HG03558 (cell line): Measurements from ENCODE around the gene WDR19.
A peak's percentile ranks its signal among the peaks of the same experiment; 100 is the strongest.
"Not testable (repeated sequence)": the region's sequence is repeated elsewhere in the genome, so short reads cannot be mapped to it uniquely, and the experiment has no call there.

Experiments used
- ATAC-seq: cut with Tn5 transposase; IDR thresholded peaks from one replicate; pipeline ENCODE4 v1.9.1; 2021; ENCODE audit warnings: moderate number of reproducible peaks; ENCODE audit not compliant: unreplicated experiment; ENCODE audit errors: extremely low read depth

Gene WDR19

DNA sequence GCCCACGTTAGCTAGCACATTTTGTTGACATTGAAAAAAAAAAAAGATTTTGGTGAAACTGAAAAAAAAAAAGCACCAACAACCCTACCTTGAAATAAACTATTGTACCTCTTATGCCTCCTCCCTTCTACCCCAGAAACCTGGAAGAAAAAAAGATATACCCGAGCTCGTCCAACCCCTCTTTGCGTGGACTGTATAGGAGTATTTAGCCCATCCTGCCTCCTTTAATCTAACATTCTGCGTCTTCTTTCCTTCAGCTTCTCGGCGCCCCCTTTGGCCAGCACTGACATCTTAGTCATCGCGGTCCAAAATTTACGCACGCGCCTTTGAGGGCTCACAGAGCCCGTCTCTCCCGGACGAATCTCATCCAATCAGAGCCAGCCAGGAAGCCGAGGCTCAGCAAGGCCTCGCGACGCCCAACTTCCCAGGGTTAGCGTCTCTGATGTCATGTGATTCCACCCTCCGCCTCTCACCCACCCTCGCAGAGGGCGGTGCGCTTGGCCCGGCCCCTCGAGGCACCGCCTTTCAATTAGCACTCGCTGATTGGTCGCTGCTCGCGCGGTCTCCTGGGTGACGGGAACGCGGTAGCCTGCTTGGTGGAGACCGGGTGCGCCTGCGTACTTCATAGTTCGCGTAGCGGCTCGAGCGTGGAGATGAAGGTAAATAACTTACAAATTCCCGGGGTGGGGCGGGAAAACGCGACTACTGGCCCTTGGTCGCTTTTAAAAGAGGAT lies at the start of gene WDR19:
Gene WDR19 (plus strand): TSS at position 625 of the 734 bp plus-strand sequence. CDS start 29 bp downstream, at position 654.
- ATAC-seq: peak; percentile 99

DNA sequence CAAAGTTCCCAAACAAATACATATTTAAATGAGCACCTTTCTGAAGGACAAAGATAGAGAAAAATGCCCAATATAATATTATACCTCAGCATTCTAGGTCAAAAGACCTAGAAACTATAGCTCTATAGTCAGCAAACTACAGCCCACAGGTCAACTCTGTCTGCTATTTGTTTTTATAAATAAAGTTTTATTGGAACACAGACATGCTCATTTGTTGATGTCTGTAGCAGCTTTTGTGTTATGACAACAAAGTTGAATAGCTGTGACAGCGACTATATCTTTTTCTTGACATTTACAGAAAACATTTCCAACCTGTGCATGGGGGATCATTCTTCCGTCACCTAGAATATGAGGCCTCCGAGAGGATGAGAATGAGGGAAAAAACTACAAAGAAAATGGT lies 48.7 kb upstream of the WDR19 start:
- ATAC-seq: no peak

DNA sequence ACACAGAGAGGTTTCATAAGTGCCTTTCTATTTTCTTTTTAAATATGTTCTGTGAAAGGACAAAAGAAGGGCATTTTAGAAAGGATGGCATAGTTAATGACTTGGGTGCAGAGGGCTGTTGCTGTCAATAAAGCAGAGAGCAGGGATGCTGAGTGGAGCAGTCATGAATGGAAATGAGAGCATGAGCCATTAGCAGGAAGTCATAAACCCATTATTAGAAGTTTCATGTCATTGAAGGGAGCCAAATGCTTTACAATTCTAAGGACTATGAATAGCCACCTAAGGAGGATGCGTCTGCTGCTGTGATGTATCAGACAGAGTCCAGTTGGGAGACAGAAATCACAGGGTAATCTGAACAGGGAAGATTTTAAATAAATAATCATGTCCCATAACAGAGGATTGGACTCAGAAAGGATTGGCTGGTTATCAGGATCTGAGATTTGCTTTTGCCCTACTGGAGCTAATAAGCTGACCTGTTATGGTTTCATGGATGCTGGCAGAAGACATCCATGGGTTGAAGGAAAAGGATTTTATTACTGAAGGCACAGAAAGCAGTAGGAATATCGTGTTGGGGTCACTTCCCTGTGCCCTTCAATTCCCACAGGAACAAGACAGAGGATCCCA lies 47.5 kb upstream of the WDR19 start:
- no peak for ATAC-seq

DNA sequence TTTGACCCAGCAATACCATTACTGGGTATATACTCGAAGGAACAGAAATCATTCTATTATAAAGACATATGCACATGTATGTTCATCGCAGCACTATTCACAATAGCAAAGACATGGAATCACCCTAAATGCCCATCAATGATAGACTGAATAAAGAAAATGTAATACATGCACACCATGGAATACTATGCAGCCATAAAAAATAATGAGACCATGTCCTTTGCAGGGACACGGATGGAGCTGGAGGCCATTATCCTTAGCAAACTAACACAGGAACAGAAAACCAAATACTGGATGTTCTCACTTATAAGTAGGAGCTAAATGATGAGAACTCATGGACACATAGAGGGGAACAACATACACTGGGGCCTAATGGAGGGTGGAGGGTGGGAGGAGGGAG lies 44.1 kb upstream of the WDR19 start:
- not testable (repeated sequence) for ATAC-seq

DNA sequence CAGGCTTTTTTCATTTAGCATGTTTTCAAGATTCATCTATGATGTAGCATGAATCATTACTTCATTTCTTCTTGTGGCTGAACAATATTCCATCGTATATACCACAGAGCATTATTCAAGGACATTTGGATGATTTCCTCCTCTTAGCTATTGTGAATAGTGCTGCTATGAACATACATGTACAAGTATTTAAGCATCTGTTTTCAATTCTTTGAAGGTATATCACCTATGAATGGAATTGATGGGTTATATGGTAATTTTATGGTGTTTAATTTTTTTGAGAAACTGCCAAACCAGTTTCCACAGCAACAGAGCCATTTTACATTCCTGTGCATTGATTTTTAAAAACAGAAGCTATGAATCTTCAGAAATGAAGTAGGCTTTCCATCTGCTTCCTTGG lies 36.1 kb upstream of the WDR19 start:
- no peak for ATAC-seq

DNA sequence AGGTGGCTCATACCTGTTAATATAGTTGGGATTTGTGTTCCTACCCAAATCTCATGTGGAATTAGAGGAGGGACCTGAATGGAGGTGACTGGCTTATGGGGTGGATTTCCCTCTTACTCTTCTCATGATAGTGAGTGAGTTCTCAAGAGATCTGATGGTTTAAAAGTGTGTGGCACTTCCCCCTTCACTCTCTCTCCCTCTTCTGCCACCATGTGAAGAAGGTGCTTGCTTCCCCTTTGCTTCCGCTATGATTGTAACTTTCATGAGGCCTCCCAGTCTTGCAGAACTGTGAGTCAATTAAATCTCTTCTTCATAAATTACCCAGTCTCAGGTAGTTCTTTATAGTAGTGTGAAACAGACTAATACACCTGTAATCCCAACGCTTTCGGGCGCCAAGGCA lies 28.3 kb upstream of the WDR19 start:
- ATAC-seq: no peak

DNA sequence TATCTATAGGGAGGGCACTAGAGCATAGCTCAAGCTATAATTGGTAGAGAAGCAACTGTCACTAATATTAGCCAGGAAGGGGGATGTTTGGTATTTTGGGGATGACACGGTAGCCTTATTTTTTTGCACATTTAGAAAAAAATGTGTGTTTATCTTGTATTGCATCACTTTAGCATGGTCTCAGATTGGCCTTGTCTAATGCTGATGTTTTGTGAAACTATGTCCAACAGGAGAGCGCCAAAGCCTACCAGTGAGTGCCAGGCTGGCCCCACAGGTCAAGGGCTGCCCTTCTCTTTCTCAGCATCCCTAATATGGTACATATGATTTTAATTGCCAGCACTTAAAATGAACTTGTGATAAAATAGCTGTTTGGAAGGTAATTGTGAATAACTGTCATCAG lies 24.8 kb upstream of the WDR19 start:
- ATAC-seq: no peak

DNA sequence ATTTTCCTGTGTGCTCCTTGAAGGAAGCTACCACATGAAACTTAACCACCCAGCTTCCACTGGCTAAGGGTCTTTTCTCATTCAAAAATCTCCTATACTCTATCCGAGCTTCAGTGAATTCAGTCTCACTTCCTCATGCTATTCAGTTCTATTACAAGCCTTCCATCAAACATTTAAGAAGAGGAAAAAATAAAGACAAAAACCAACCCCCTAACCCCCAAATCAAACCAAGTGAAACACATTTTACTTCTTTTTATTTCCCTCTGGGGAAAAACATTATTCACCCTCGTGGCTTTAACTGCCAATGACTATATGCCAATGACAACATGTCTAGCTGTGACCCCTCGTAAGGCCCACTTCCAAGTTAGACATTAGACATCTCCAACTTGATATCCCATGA lies 16.2 kb upstream of the WDR19 start:
- no peak for ATAC-seq

DNA sequence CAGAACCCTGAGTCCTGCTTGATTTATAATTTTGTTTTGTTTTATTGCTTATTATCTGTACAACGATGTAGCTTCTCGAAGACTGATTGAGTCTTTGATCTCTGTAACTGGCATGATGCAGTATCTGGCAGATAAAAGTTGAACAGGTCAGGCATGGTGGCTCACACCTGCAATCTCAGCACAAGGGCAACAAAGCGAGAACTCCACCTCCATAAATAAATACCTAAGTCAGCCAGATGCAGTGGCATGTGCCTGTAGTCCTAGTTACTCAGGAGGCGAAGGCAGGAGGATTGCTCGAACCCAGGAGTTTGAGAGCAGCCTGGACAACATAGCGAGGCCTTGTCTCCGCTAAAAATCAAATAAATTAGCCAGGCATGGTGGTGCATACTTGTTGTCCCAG lies 15.7 kb upstream of the WDR19 start:
- no peak for ATAC-seq

DNA sequence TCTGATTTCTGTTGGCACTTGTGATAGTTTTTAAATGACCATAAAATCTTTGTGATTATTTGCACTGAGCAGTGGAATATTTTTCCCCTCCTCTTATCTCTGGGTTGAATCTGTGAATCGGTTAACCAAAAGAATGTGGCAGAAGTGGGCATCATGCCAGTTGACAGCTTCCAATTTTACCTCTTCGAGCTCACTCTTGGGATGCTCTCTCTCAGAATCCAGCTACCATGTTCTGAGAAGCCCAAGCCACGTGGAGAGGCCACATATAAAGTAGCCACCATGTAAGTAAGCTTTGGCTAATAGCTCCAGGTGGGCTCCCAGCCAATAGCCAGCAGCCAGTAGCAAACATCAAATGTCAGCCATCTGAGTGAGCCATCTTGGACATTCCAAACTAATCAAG lies 12.9 kb upstream of the WDR19 start:
- ATAC-seq: no peak

DNA sequence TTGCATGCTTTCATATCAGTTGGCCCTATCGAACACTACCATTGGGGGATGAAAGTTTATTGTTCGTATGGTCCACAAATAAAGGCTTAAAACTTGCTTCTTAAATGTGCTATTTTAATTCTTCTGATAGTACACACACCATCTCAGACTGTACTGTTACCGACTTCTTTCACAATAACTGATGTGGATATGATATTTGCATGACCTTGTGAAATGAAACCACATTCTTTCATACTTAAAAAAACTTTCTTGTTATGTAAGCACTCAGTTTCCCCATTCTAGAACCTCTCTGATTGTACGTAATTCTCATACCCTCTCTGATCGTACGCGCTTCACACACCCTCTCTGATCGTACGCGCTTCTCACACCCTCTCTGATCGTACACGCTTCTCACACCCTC lies 12.0 kb upstream of the WDR19 start:
- ATAC-seq: no peak

DNA sequence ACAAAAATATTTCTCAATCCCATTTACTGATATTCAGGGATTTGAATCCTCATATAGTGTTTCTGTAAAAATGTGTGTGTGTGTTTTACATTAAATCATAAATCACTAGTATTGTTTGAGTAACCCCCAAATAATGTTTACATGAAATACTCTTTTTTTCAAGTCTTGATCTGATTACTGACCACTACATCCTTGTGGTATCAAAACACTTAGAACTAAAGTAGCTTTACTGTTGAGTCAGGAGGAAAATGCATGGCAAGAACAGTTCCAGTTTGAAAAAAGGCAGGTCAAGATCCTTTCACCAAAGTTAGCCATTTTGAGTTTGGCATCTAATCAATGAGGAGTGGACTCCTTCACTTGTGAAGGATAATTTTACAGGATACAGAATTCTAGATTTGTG lies 3.6 kb upstream of the WDR19 start:
- ATAC-seq: no peak

DNA sequence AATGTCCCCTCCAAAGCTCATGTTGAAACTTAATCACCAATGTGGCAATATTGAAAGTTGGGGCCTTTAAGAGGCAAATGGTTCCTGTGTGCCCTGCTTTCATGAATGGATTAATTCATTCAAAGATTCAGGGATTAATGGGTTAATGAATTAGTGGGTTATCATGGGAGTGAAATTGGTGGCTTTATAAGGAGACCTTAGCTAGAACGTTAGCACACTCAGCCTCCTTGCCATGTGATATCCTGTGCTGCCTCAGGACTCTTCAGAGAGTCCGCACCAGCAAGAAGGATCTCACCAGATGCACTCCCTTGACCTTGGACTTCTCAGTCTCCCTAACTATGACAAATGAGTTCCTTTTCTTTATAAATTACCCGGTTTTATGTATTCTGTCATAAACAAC lies 2.6 kb upstream of the WDR19 start:
- ATAC-seq: no peak

DNA sequence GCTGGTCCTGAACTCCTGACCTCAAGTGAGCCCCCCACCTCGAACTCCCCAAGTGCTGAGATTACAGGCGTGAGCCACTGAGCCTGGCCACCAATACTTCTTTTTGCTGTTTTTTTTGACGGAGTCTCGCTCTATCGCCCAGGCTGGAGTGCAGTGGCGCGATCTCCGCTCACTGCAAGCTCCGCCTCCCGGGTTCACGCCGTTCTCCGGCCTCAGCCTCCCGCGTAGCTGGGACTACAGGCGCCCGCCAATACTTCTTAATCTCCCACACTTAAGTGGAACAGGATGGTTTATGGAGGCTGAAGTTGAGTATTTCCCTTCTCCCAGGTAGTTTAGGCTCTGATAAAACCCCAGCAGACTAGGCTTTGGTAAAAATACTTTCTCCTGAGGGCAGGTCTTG lies 1.7 kb upstream of the WDR19 start:
- ATAC-seq: not testable (repeated sequence)

DNA sequence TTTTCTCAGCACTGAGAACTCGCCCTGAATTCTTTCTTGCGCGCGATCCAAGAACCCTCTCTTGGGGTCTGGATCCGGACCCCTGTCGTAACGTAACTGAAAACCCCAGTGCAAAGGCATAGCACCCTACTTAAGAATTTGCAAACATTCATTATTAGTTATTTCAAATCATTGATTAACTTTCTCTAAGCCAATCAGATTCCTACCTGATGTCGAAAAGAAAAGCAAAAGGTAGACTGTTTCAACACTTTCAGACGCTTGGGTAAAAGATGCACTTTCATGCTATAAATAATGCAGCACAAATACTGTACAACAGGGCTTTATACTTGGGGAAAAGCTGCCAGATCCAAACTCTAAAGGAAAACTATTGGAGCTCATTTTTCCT lies 817 bp upstream of the WDR19 start:
- ATAC-seq: no peak

DNA sequence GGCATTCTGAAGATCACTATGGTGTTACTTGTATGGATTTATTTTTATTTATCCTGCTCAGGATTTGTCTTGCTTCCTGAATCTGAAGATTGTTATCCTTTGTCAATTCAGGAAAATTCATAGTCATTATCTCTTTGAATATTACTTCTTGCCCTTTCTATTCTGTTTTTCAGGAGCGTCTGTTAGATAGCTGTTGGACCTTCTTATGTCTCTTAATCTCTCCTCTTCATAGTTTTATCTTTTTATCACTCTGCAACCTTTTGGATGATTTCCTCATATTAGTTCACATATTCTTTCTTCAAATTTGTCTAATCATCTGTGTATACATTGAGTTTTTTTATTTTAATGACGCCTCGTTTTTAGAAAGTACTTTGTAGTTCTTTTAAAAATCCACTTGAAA lies 19.6 kb downstream of the WDR19 start:
- ATAC-seq: no peak

DNA sequence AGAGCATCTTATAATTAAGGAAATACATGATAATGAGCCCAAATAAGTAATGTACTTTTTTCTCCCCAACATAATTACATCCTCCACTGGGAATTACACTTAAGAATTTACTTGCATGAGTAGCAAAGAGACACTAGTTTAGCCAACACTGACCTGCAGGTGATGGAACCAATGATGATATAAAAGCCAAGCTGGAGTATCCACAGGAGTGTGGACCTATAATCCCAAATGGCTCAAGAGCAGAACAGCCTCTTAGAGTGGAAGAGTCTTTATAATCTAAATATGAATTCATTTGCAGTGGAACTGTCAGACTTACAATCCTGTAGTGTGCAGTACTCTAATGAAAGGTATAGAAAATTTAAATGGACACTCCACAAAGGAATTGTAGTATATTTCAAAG lies 22.2 kb downstream of the WDR19 start:
- ATAC-seq: no peak

DNA sequence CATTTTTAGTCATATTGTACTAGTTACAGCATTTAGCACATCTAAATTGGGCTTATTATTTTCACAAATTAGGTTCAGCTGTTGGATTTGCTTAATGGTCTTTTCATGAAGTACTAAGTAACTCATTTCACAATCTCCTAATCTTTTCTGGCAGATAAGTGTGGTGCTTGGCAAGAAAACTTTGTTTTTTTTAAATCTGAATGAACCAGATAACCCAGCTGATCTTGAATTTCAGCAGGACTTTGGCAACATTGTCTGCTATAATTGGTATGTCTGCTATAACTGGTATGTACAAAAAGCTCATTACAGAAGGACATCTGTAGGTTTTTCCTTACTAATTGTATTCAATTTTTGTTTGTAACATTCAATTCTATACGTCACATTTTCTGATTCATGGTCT lies 22.7 kb downstream of the WDR19 start:
- ATAC-seq: no peak

DNA sequence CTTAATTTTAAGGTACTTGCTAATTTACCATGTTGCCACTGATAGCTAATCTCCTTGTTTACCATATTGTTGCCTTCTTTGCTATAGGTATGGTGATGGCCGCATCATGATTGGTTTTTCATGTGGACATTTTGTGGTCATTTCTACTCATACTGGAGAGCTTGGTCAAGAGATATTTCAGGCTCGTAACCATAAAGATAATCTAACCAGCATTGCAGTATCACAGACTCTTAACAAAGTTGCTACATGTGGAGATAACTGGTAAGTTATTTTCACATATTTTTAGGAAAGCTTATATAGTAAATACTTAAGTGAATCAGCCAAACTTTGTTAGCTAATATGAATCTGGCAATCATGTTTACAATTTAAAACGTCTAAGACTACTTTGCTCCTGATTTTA lies 23.1 kb downstream of the WDR19 start:
- no peak for ATAC-seq

DNA sequence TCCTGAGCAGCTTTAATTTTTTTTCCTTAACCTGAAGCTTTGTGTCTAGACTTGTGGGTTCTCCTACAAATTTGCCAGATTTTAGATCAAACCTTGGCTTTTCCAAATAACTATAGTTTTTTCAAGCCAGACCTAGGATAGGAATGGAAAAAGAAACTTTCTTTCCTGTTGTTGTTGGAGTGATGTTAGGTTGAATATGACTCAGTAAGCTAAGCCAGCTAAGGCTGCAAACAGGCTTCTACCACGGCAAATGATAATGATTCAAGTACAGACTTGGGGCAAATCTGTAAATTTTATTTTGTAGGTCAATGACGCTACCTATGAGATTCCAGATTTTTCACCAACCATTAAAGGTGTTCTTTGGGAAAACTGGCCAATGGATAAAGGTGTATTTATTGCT lies 45.6 kb downstream of the WDR19 start:
- no peak for ATAC-seq

DNA sequence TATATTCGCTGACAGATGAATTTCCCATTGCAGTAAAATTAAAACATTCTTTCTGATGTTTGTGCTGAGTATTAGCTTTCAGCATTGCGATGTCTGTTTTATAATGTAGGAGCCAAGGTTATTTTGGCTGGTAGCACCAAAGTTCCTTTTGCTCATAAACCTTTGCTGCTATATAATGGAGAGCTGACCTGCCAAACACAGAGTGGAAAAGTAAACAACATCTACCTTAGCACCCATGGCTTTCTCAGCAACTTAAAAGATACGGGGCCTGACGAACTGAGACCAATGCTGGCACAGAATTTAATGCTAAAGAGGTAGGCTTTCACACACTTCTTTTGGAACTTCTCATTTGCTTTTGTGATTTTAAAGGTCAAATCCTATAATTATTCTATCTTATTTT lies 46.0 kb downstream of the WDR19 start:
- ATAC-seq: no peak

DNA sequence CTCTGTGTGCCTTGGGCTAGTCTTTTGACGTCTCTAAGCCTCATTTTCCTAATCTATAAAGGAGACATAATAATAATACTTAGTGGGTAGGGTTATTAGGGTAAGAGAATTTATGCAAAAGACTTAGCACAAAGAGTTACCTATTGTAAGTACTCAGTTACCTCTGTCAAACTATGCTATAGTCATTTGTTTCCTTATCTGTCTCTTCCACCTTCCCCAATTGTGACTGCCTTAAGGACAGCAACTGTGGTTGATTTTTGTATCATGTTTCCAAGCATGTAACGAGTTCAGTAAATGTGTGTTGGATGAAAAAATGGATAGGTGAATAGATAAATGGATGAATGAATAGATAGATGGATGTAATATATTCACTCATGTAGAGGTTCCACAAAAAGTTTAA lies 48.1 kb downstream of the WDR19 start:
- no peak for ATAC-seq
